ENCODE measurements around the gene CYP2D6. TPM values are rescaled to one million over a fixed set of nuclear protein-coding genes. Genes with fewer than 3 reads are reported as not detected.
A peak's percentile ranks its signal among the peaks of the same experiment; 100 is the strongest.

CYP2D6 gene
- polyA plus RNA-seq, 3 donors: 4.5 TPM; not detected in 2

GRCh38 chr22:42084874-42085273 lies 45.7 kb downstream of the CYP2D6 start:
- Histone ChIP-seq H3K4me2 (replicated peaks; ENCODE audit: extremely low read depth, low read length, poor library complexity, severe bottlenecking) (no peak overlapping the region), H3K27me3 (ENCODE audit: control insufficient read depth in 2 of 2, insufficient read depth in 2 of 2, low read length in 2 of 2) (no peaks in the 10 kb centered on the region), H2AFZ (ENCODE audit: insufficient read depth, low read depth, low read length, poor library complexity, severe bottlenecking) (no peak overlapping the region), H3K79me2 (ENCODE audit: insufficient read depth, low read length) (peaks cover 79% of the 10 kb centered on the region), H3K4me1 (ENCODE audit: control insufficient read depth in 1 of 2, insufficient read depth in 2 of 2, low read length in 2 of 2) (peaks cover 15 to 29% of the 10 kb centered on the region in 2 donors), H3K9ac (ENCODE audit: insufficient read depth, low read length, poor library complexity, severe bottlenecking) (no peak overlapping the region), H3K36me3 (replicated peaks in 1 of 2; ENCODE audit: control insufficient read depth in 1 of 2, insufficient read depth in 2 of 2, low read length in 2 of 2) (peaks cover 39 to 65% of the 10 kb centered on the region in 2 donors), H4K20me1 (ENCODE audit: insufficient read depth, low read length) (peaks cover 25% of the 10 kb centered on the region), H3K27ac (ENCODE audit: low read depth in 1 of 2, low read length in 2 of 2) (no peak overlapping the region), H3K4me3 (replicated peaks in 1 of 3; ENCODE audit: low read depth in 2 of 3, low read length in 3 of 3) (no peak overlapping the region), H3K9me3 (replicated peaks in 1 of 2; ENCODE audit: control insufficient read depth in 1 of 2, insufficient read depth in 1 of 2, low read length in 2 of 2) (no peaks in the 10 kb centered on the region)
- Mint-ChIP-seq H3K4me1 (peaks cover 28% of the 10 kb centered on the region), H3K27ac (peak overlapping the region in 2 of 7 donors; percentile 60 to 63), H3K36me3 (peaks cover 53 to 60% of the 10 kb centered on the region in 2 donors), H3K9me3 (peaks cover 0 to 2% (median 0%) of the 10 kb centered on the region in 7 donors), H3K4me3 (no peak overlapping the region), H3K27me3 (ENCODE audit: low read depth in 3 of 3) (no peaks in the 10 kb centered on the region)
- intact Hi-C loops (cut with micrococcal nuclease): no loop called here
- TF ChIP-seq, protein P1, sequence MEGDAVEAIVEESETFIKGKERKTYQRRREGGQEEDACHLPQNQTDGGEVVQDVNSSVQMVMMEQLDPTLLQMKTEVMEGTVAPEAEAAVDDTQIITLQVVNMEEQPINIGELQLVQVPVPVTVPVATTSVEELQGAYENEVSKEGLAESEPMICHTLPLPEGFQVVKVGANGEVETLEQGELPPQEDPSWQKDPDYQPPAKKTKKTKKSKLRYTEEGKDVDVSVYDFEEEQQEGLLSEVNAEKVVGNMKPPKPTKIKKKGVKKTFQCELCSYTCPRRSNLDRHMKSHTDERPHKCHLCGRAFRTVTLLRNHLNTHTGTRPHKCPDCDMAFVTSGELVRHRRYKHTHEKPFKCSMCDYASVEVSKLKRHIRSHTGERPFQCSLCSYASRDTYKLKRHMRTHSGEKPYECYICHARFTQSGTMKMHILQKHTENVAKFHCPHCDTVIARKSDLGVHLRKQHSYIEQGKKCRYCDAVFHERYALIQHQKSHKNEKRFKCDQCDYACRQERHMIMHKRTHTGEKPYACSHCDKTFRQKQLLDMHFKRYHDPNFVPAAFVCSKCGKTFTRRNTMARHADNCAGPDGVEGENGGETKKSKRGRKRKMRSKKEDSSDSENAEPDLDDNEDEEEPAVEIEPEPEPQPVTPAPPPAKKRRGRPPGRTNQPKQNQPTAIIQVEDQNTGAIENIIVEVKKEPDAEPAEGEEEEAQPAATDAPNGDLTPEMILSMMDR (IDR thresholded peaks at IDR 0.05): no peak
- DNase-seq: no peak
- 100% methylated on average over 2 of the region's 8 CpGs for WGBS (ENCODE audit: insufficient coverage)

DNA sequence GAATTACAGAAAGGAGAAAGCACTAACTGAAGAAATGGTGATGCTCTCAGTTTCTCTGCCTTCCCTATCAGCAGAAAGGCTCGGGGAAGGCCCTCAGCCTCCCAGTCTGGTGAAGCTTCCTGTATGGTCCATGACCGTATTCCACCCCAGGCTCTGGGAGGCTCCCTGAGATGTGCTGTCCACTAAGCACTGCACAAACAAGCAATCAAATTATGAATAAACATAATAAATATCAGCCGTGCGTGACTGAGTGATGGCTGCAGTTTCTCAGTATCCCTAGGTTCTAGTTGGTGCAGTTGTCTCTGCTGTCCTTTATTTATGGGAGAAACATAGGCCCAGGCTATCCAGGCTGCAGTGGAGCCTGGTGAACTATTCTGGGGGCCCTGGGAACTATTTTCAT lies 47.5 kb downstream of the CYP2D6 start:
- H3K27ac Mint-ChIP-seq: peak overlapping the region in 1 of 7 donors; percentile 62
- intact Hi-C loops (cut with micrococcal nuclease): no loop called here

More for the DNA sequence above, 47.5 kb downstream of the CYP2D6 start:
- no peak for DNase-seq
- H3K27me3 ChIP-seq (ENCODE audit: control insufficient read depth in 2 of 2, insufficient read depth in 2 of 2, low read length in 2 of 2): no peaks in the 10 kb centered on the region
- Mint-ChIP-seq H3K36me3 (peaks cover 47 to 61% of the 10 kb centered on the region in 2 donors), H3K9me3 (no peaks in the 10 kb centered on the region), H3K4me3 (no peak overlapping the region), H3K4me1 (peaks cover 30% of the 10 kb centered on the region), H3K27me3 (ENCODE audit: low read depth in 3 of 3) (peaks cover 0 to 3% (median 0%) of the 10 kb centered on the region in 3 donors)
- peaks cover 19% of the 10 kb centered on the region for H4K20me1 ChIP-seq (ENCODE audit: insufficient read depth, low read length)
- H3K36me3 ChIP-seq (replicated peaks in 1 of 2; ENCODE audit: control insufficient read depth in 1 of 2, insufficient read depth in 2 of 2, low read length in 2 of 2): peaks cover 39 to 59% of the 10 kb centered on the region in 2 donors
- H2AFZ ChIP-seq (ENCODE audit: insufficient read depth, low read depth, low read length, poor library complexity, severe bottlenecking): no peak overlapping the region
- H3K9me3 ChIP-seq (replicated peaks in 1 of 2; ENCODE audit: control insufficient read depth in 1 of 2, insufficient read depth in 1 of 2, low read length in 2 of 2): no peaks in the 10 kb centered on the region
- 100% methylated on average over 2 of the region's 4 CpGs for WGBS (ENCODE audit: insufficient coverage)
- H3K27ac ChIP-seq (ENCODE audit: low read depth in 1 of 2, low read length in 2 of 2): no peak overlapping the region
- H3K4me1 ChIP-seq (ENCODE audit: control insufficient read depth in 1 of 2, insufficient read depth in 2 of 2, low read length in 2 of 2): peaks cover 19 to 28% of the 10 kb centered on the region in 2 donors
- no peak overlapping the region for H3K9ac ChIP-seq (ENCODE audit: insufficient read depth, low read length, poor library complexity, severe bottlenecking)
- TF ChIP-seq, protein P1 (IDR thresholded peaks at IDR 0.05): no peak
- no peak overlapping the region for H3K4me3 ChIP-seq (replicated peaks in 1 of 3; ENCODE audit: low read depth in 2 of 3, low read length in 3 of 3)
- no peak overlapping the region for H3K4me2 ChIP-seq (replicated peaks; ENCODE audit: extremely low read depth, low read length, poor library complexity, severe bottlenecking)
- H3K79me2 ChIP-seq (ENCODE audit: insufficient read depth, low read length): peaks cover 63% of the 10 kb centered on the region

Measured in CD14-positive monocyte (primary cell).